NCI-H2196 treated with DMSO at 0.1 percent for 48 hours (cell line): ENCODE results near the gene TSPYL6.

Source experiments
- DNase-seq: peaks from one replicate; lab custom pipeline; 2025; ENCODE audit not compliant: unreplicated experiment; lab: John Stamatoyannopoulos, UW

Gene TSPYL6

GRCh38 chr2:54206596-54206995, 49.4 kb downstream of the TSPYL6 start:
- DNase-seq, result no peak

DNA sequence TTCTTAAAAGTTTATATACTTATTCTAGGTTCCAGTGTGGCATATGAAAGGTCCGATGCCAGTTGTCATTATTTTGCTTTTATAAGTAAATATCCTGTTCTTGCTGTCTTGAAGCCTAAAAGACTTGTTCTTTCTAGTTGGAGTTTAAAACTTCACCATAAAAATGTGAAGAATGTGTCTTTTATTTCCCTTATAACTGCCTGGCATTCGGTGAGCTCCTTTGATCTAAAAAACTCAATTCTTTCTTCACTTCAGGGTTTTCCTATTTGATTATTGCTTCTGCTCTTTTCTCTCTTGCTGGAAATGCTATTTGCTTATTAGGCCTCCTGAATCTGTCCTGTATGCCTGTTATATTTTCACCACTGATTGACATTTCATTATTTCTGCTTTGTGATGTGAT, 51.6 kb downstream of the TSPYL6 start:
- DNase-seq, result no peak
